Neural cell (in vitro differentiated cells): ENCODE data around the gene SDC3. TPM values are rescaled to one million over a fixed set of nuclear protein-coding genes. Genes with fewer than 3 reads are reported as not detected.
A peak's percentile ranks its signal among the peaks of the same experiment; 100 is the strongest.

Source experiments
- H2AFZ ChIP-seq: fragments of 200-600, 300-800 bp; sonication (generic), shearing (Covaris generic); 2 replicates; pipeline ENCODE4 v1.6.0; 2014; ENCODE audit warnings: low read depth, mild to moderate bottlenecking, antibody characterized with exemption, low read length, moderate library complexity
- H3F3A ChIP-seq: fragments of 200-600 bp; shearing (Covaris generic); 2 replicates; pipeline ENCODE4 v1.6.1; 2016; ENCODE audit warnings: mild to moderate bottlenecking, moderate library complexity, mixed read lengths, antibody characterized with exemption, low read length; ENCODE audit not compliant: insufficient read depth, poor library complexity, severe bottlenecking
- H3K27ac ChIP-seq: fragments of 200-600, 300-800 bp; sonication (generic), shearing (Covaris generic); 2 replicates; pipeline ENCODE4 v1.5.1; 2014; ENCODE audit warnings: mild to moderate bottlenecking, low read length, moderate library complexity
- H3K27me3 ChIP-seq: fragments of 300-800, 200-600 bp; sonication (generic), shearing (Covaris generic); 2 replicates; pipeline ENCODE4 v1.6.0; 2014; ENCODE audit warnings: mild to moderate bottlenecking, low read depth, low read length, moderate library complexity; ENCODE audit not compliant: insufficient read depth
- H3K36me3 ChIP-seq: fragments of 300-800, 200-600 bp; sonication (generic), shearing (Covaris generic); 2 replicates; pipeline ENCODE4 v1.5.1; 2014; ENCODE audit warnings: mild to moderate bottlenecking, antibody characterized with exemption, low read length, moderate library complexity; ENCODE audit not compliant: insufficient read depth
- H3K4me2 ChIP-seq: fragments of 300-800, 200-600 bp; sonication (generic), shearing (Covaris generic); 2 replicates; pipeline ENCODE4 v1.6.0; 2014; ENCODE audit warnings: mild to moderate bottlenecking, low read length
- H3K4me3 ChIP-seq: fragments of 300-800, 200-600 bp; sonication (generic), shearing (Covaris generic); 2 replicates; pipeline ENCODE4 v1.5.1; 2014; ENCODE audit warnings: mild to moderate bottlenecking, low read length, moderate library complexity
- H3K79me2 ChIP-seq: fragments of 200-600 bp; shearing (Covaris generic); replicated peaks from 2 replicates; pipeline ENCODE4 v1.6.0; 2014; ENCODE audit warnings: mild to moderate bottlenecking, low read length, moderate library complexity; ENCODE audit not compliant: insufficient read depth
- H3K9ac ChIP-seq: fragments of 300-800, 200-600 bp; sonication (generic), shearing (Covaris generic); 2 replicates; pipeline ENCODE4 v1.6.1; 2016; ENCODE audit warnings: mild to moderate bottlenecking, low read length, mixed read lengths
- H3K9me2 ChIP-seq: fragments of 200-600 bp; shearing (Covaris generic); 2 replicates; pipeline ENCODE4 v1.6.1; 2016; ENCODE audit warnings: mild to moderate bottlenecking, low read length, mixed read lengths; ENCODE audit not compliant: insufficient read depth
- H3K9me3 ChIP-seq: fragments of 200-600, 300-800 bp; sonication (generic), shearing (Covaris generic); 2 replicates; pipeline ENCODE4 v1.6.1; 2016; ENCODE audit warnings: mild to moderate bottlenecking, mixed run types, low read length, moderate library complexity, mixed read lengths
- H4K20me1 ChIP-seq: fragments of 200-600 bp; shearing (Covaris generic); 2 replicates; pipeline ENCODE4 v1.6.1; 2016; ENCODE audit warnings: mild to moderate bottlenecking, mixed run types; ENCODE audit not compliant: insufficient read depth
- EP300 ChIP-seq: fragments of 450-650 bp; conservative IDR thresholded peaks from 2 replicates; pipeline ENCODE4 v1.6.1; 2014; ENCODE audit warnings: antibody characterized with exemption, mild to moderate bottlenecking, moderate library complexity; ENCODE audit not compliant: poor library complexity, severe bottlenecking
- EZH2 ChIP-seq: fragments of 200-600, 300-800 bp; shearing (Covaris generic), sonication (generic); IDR thresholded peaks from 2 replicates; pipeline ENCODE4 v1.6.1; 2014; ENCODE audit warnings: antibody characterized with exemption, low read length, borderline replicate concordance, mild to moderate bottlenecking; ENCODE audit not compliant: insufficient read depth, poor library complexity, severe bottlenecking
- MXI1 ChIP-seq: fragments of 450-650 bp; conservative IDR thresholded peaks from 2 replicates; pipeline ENCODE4 v1.6.1; 2014; ENCODE audit warnings: antibody characterized with exemption, mild to moderate bottlenecking; ENCODE audit not compliant: poor library complexity, severe bottlenecking
- POLR2AphosphoS5 ChIP-seq: IDR thresholded peaks from 2 replicates; pipeline ENCODE4 v1.6.1; 2012
- RAD21 ChIP-seq: fragments of 450-650 bp; conservative IDR thresholded peaks from 2 replicates; pipeline ENCODE4 v1.6.1; 2014; ENCODE audit warnings: antibody characterized with exemption, mild to moderate bottlenecking, moderate library complexity
- SMC3 ChIP-seq: fragments of 450-650 bp; conservative IDR thresholded peaks from 2 replicates; pipeline ENCODE4 v1.6.1; 2014; ENCODE audit warnings: antibody characterized with exemption, mild to moderate bottlenecking, moderate library complexity; ENCODE audit not compliant: poor library complexity
- TAF1 ChIP-seq: IDR thresholded peaks from 2 replicates; pipeline ENCODE4 v1.6.1; 2012; ENCODE audit warnings: low read depth
- polyA plus RNA-seq: library from polyadenylated mRNA; depleted of rRNA; stranded (reverse); fragments of >200 nt; gene quantifications from 2 replicates; pipeline ENCODE4 v1.2.3, GENCODE V29; 2014
- TF ChIP-seq, protein P1 (sequence below): fragments of 450-650 bp; IDR thresholded peaks from 2 replicates; pipeline ENCODE4 v1.5.1; 2014; ENCODE audit warnings: antibody characterized with exemption, mild to moderate bottlenecking, moderate library complexity; ENCODE audit not compliant: poor library complexity, severe bottlenecking
- TF ChIP-seq, protein P2 (sequence below): IDR thresholded peaks from 2 replicates; pipeline ENCODE4 v1.6.1; 2012; ENCODE audit warnings: borderline replicate concordance

Gene SDC3
- polyA plus RNA-seq, 1 donor from 2014 or later: 55.2 TPM

DNA sequence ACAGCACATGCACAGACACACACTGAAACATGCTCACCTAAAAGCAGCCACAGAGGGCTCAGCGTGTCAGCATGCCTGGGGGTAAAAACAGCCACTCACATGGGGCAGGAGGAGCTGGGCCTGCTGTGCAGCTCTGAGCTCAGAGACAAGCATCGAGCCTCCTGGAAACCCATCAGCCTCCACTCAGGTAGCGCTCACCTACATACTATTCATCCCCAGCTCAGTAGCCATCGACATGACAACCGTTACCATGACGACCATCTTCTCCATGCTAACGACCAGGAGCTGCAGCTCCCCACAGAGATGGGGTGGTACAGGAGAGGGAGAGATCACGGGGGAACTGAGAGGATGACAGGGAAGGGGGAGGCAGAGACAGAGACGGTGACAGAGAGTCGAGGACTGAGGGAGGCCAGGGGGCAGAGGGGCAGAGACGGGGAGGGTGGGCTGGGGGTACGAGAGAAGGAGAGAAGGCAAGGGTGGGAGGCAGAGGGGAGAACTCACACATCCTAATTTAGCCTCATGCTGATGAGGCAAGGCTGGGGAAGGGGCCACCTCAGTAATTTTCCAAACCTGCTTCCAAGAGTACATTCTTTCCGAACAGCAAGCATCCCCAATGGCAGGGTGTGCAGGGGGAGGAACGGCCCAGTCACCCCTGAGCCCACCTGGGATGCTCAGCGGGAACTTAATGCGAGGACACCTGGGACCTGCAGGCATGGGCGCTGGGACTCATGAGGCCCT is 28.4 kb downstream of the SDC3 start:
- Histone ChIP-seq H3K9ac (peak overlapping the region; percentile 94), H3K27ac (peak overlapping the region; percentile 100), H3F3A (no peaks in the 10 kb centered on the region), H4K20me1 (no peaks in the 10 kb centered on the region), H2AFZ (no peak overlapping the region), H3K27me3 (no peaks in the 10 kb centered on the region), H3K4me3 (peak overlapping the region; percentile 66), H3K36me3 (no peaks in the 10 kb centered on the region), H3K79me2 (peaks cover 86% of the 10 kb centered on the region), H3K9me3 (no peaks in the 10 kb centered on the region), H3K4me2 (peak overlapping the region; percentile 98), H3K9me2 (no peaks in the 10 kb centered on the region)
- no peak for TF ChIP-seq EZH2
- peak; percentile 64 for TF ChIP-seq SMC3
- TF ChIP-seq RAD21: peak; percentile 57
- TF ChIP-seq, protein P1, sequence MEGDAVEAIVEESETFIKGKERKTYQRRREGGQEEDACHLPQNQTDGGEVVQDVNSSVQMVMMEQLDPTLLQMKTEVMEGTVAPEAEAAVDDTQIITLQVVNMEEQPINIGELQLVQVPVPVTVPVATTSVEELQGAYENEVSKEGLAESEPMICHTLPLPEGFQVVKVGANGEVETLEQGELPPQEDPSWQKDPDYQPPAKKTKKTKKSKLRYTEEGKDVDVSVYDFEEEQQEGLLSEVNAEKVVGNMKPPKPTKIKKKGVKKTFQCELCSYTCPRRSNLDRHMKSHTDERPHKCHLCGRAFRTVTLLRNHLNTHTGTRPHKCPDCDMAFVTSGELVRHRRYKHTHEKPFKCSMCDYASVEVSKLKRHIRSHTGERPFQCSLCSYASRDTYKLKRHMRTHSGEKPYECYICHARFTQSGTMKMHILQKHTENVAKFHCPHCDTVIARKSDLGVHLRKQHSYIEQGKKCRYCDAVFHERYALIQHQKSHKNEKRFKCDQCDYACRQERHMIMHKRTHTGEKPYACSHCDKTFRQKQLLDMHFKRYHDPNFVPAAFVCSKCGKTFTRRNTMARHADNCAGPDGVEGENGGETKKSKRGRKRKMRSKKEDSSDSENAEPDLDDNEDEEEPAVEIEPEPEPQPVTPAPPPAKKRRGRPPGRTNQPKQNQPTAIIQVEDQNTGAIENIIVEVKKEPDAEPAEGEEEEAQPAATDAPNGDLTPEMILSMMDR: no peak
- TF ChIP-seq POLR2AphosphoS5: peak; percentile 88
- TF ChIP-seq, protein P2, sequence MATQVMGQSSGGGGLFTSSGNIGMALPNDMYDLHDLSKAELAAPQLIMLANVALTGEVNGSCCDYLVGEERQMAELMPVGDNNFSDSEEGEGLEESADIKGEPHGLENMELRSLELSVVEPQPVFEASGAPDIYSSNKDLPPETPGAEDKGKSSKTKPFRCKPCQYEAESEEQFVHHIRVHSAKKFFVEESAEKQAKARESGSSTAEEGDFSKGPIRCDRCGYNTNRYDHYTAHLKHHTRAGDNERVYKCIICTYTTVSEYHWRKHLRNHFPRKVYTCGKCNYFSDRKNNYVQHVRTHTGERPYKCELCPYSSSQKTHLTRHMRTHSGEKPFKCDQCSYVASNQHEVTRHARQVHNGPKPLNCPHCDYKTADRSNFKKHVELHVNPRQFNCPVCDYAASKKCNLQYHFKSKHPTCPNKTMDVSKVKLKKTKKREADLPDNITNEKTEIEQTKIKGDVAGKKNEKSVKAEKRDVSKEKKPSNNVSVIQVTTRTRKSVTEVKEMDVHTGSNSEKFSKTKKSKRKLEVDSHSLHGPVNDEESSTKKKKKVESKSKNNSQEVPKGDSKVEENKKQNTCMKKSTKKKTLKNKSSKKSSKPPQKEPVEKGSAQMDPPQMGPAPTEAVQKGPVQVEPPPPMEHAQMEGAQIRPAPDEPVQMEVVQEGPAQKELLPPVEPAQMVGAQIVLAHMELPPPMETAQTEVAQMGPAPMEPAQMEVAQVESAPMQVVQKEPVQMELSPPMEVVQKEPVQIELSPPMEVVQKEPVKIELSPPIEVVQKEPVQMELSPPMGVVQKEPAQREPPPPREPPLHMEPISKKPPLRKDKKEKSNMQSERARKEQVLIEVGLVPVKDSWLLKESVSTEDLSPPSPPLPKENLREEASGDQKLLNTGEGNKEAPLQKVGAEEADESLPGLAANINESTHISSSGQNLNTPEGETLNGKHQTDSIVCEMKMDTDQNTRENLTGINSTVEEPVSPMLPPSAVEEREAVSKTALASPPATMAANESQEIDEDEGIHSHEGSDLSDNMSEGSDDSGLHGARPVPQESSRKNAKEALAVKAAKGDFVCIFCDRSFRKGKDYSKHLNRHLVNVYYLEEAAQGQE: peak; percentile 58
- peak; percentile 89 for TF ChIP-seq MXI1
- no peak for TF ChIP-seq TAF1
- TF ChIP-seq EP300: peak; percentile 80

DNA sequence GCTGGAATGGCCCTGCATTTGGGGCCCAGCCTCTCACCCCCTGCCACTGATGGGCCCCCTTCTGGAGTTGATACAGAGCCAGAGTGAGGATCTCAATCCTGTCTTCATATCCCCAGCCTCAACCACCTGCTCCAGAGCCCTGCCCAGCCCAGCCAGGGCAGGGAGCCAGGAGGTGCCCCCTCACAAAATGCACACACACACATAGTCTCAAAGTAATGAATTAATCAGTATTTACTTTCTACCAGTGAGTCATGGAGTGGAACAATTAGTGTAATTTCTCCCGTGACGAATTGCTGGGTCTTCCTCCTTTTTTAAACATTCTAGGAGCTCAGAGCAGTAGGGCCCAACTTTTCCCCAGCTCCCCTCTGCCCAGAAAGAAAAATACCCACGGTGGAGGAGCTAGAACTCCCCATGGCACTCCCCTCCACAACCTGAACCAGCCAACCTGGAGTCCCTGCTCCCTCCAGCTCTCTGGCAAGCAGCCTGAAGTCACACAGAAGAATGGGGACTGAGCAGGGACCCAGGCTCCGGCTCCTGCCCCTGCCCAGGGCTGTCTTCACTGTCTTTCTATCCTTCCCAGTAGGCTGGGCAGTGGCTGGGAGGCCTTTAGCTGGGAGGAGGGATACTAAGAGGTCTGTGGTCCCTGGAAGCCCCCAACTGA is 29.3 kb downstream of the SDC3 start:
- peak overlapping the region; percentile 66 for H3K4me3 ChIP-seq
- peak overlapping the region; percentile 100 for H3K27ac ChIP-seq
- peak overlapping the region; percentile 94 for H3K9ac ChIP-seq
- no peaks in the 10 kb centered on the region for H3K9me2 ChIP-seq
- no peak overlapping the region for H2AFZ ChIP-seq
- H3K9me3 ChIP-seq: no peaks in the 10 kb centered on the region
- H3K4me2 ChIP-seq: peak overlapping the region; percentile 98
- H3K79me2 ChIP-seq: peaks cover 86% of the 10 kb centered on the region
- no peaks in the 10 kb centered on the region for H3K36me3 ChIP-seq
- H3F3A ChIP-seq: no peaks in the 10 kb centered on the region
- TF ChIP-seq, protein P2: no peak
- TF ChIP-seq RAD21: no peak
- TF ChIP-seq MXI1: no peak
- no peak for TF ChIP-seq TAF1
- TF ChIP-seq SMC3: no peak
- no peak for TF ChIP-seq EP300
- TF ChIP-seq, protein P1: no peak
- no peak for TF ChIP-seq EZH2
- TF ChIP-seq POLR2AphosphoS5: no peak
- H4K20me1 ChIP-seq: no peaks in the 10 kb centered on the region
- H3K27me3 ChIP-seq: no peaks in the 10 kb centered on the region
